Adrenal gland (tissue), 5 donors: ENCODE measurements around the gene PARP16.

Experiments
- POLR2A ChIP-seq, 2 donors: fragments of 450-650 bp; IDR thresholded peaks; one replicate each; pipeline ENCODE4 v1.6.1; 2017; ENCODE audit warnings: antibody characterized with exemption in 2 of 2, mild to moderate bottlenecking in 2 of 2, moderate library complexity in 1 of 2
- TF ChIP-seq, protein P1 (sequence below), 6 experiments: fragments of 450-650 bp in 4 of 6; fragments of 200-600 bp in 2 of 6; sonication (generic) in 1 of 6; IDR thresholded peaks; 1 replicate in 5 of 6; 2 replicates in 1 of 6; pipeline versions ENCODE4 v1.5.1 to v1.8.0; 2016 to 2021; ENCODE audit warnings: antibody characterized with exemption in 6 of 6, mild to moderate bottlenecking in 2 of 6, moderate library complexity in 1 of 6
- donor health status: DM: no; HTN: no; CAD: no.

GRCh38 chr15:65311760-65312159 is 25.1 kb upstream of the PARP16 start:
- TF ChIP-seq, protein P1, sequence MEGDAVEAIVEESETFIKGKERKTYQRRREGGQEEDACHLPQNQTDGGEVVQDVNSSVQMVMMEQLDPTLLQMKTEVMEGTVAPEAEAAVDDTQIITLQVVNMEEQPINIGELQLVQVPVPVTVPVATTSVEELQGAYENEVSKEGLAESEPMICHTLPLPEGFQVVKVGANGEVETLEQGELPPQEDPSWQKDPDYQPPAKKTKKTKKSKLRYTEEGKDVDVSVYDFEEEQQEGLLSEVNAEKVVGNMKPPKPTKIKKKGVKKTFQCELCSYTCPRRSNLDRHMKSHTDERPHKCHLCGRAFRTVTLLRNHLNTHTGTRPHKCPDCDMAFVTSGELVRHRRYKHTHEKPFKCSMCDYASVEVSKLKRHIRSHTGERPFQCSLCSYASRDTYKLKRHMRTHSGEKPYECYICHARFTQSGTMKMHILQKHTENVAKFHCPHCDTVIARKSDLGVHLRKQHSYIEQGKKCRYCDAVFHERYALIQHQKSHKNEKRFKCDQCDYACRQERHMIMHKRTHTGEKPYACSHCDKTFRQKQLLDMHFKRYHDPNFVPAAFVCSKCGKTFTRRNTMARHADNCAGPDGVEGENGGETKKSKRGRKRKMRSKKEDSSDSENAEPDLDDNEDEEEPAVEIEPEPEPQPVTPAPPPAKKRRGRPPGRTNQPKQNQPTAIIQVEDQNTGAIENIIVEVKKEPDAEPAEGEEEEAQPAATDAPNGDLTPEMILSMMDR (IDR thresholded peaks at IDR 0.05) = no peak
- no peak for TF ChIP-seq POLR2A (IDR thresholded peaks at IDR 0.05)
